NCI-H2196 (cell line): ENCODE measurements around the gene MUC22.
"Not testable (repeated sequence)": the region's sequence is repeated elsewhere in the genome, so short reads cannot be mapped to it uniquely, and the experiment has no call there.

Source experiments
- DNase-seq: peaks from one replicate; lab custom pipeline; 2025; ENCODE audit not compliant: unreplicated experiment; lab: John Stamatoyannopoulos, UW

The MUC22 gene

DNA sequence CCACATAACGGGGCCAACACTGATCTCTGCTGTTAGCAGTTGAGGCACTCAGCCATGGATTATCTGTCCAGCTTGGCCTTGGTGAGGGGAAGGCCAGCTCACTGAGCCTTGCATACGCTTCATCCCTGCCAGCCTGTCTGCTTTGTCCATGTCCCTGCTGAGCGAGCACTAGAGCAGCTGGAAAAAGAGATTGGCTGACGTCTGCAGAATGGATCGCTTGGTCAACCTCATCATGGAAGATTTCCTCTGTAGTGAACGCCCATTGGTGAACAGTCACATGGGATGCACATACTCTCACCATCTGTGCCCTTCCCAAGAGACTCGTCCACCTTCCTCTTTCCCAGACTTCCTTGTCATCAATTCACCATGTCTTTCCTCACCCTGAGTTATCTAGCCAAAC is 26.9 kb downstream of the MUC22 start:
- DNase-seq = no peak

DNA sequence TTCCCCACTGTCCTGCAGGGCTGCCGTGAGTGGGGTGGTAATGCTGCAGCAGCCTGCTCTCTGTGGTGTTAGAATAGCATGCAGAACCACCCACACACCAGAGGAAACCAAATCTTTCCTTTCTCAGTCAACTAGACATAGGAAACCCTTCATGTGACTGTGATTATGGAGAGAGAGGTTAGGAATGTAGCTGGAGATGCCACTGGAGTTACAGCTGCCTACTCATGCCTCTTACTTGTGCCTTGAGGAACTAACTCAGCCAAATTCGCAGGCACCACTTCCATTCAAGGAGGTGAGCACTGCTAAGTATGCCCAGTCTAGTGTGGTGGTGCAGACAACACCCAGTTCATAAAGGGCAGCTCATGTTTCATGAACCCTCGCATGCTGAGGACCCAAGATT is 27.4 kb downstream of the MUC22 start:
- no peak for DNase-seq

DNA sequence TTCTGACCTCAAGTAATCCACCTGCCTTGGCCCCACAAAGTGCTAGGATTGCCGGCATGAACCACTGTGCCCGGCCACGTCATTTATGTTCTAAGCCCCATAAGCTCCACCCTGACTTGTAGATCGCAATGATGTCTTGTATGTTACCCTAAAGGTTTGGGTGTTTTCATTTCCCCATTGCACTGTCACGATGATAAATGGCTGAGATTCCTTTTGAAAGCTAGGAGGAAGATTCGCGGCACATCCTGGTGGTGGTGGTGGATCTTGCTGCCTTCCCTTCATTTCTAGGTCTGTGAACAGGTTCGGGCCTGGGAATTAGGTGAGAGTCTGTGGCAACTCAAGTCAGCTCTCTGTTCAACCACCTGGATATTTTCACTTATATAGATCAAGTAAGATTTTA is 28.3 kb downstream of the MUC22 start:
- DNase-seq = no peak

DNA sequence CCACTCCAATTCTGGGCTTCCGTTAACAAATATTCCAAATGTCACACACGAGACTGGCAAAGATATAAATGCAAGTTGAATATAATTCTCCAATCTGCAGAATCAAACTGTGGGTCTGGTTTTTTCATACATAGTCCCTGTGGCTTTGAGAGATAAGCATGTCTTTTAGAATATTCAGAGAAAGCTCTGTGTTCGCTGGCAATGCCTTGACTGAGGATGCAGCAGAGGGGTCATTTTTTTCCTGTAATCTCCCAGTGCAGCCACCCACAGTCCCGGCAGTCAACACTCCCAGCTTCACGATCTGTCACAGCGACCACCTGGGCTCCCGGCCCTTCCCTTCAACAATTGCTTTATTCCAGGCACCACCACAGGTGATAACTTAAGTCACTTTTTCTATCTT is 30.5 kb downstream of the MUC22 start:
- no peak for DNase-seq

- DNase-seq = no peak
Observed at GRCh38 chr6:31041372-31041974, 31.2 kb downstream of the MUC22 start.

DNA sequence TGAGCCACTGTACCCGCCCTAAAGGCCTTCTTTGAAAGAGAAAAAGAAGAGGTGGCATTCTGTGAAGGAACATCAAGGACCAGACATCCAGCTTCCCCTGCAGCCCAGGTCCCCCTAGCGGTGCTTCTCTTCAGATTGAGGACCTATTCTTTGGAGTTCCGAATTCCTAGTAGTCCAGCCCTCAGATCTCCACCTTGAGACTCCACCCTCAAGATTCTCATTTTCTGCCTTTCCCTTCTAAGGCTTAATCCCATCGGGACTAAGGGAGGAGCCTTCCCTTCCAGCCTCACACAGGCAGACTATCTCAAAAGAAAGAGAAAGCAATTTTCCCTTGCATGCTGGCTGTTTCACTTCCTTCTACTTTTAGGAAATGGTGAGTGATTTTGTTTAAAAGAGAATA is 32.5 kb downstream of the MUC22 start:
- peak; percentile 17 for DNase-seq

DNA sequence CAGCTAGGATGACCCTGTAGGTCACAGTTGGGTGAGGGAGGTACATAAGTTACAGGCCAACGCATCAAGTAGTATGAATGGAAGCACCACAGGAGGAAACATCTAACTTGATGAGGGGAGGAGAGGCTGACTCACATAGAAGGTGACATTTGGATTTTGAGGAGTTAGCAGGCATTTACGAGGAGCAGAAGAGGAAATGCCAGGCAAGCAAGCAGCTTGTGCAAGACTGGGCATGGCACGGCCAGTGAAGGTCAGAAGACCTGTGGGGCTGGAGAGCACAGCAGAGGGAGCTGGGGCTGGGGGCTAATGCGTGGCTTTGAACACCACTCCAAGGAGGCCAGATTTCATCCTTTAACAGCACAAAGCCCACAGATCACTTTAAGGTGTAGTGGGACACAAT is 37.8 kb downstream of the MUC22 start:
- no peak for DNase-seq

- DNase-seq = no peak
Observed at GRCh38 chr6:31049518-31049917, 39.2 kb downstream of the MUC22 start.

DNA sequence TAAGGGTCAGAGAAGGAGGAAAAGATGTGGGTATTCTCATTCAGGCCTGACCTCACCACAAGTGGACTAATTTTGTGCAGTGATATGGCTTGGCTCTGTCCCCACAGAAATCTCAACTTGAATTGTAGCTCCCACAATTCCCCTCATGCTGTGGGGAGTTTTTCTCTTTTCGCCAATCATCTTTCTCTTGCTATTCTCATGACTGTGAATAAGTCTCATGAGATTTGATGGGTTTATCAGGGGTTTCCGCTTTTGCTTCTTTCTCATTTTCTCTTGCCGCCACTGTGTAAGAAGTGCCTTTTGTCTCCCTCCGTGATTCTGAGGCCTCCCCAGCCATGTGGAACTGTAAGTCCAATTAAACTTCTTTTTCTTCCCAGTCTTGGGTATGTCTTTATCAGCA is 42.9 kb downstream of the MUC22 start:
- not testable (repeated sequence) for DNase-seq

DNA sequence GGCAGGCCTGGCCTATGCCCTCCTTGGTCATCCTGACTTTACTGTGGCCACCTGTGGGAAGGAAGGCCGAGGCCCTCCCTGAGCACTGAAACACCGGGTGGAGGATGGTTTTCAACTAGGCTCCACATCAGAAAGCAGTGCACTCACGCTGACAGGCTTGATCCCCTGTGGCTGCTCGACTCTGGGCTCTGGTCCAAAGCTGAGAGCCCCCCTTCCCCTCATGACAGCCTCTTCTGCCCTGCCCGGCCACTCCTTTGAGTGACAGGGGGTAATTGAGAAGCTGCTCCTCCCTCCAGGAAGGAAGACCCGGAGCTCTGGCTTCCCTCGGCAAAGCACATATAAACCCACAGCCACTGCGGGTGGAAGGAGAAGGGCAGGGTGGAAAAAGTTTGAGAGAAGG is 43.6 kb downstream of the MUC22 start:
- no peak for DNase-seq

DNA sequence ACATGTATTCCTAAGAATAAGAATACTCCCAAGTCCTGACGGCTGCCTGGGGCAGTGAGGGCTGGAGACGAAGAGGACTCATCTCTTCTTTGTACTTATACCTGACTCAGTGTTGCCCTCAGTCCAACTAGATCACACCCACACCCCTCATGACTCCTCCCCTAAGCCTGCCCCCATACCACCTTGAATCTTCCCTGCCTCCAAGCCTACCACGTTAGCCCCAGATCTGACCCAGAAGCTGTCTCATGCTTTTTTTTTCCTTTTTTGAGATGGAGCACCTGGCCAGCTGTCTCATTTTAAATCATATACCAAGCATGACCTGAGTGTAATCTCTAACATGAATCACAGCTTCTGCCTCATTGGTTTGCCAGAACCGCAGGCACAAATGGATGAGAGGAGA is 45.2 kb downstream of the MUC22 start:
- no peak for DNase-seq

- no peak for DNase-seq
Observed at GRCh38 chr6:31057426-31058003, 47.2 kb downstream of the MUC22 start.

GRCh38 chr6:31058128-31058894 is 48.0 kb downstream of the MUC22 start:
- no peak for DNase-seq

DNA sequence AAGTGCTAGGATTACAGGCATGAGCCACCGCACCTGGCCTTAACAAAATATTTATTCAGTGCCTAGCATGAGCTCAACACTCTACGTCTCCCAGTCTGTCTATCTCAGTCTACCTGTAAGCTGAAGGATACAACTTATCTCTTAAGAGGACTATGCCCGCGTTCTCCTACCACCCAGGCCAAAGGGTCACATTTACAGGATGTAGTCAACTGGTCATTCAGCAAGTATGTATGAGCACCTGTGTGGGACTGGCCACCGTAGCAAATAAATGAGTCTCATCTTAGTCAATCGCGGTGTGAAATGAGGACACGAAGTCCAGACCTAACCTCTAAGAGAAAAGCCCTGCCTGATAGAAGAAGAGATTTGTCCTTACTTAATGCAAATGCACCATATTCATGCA is 49.9 kb downstream of the MUC22 start:
- no peak for DNase-seq

DNA sequence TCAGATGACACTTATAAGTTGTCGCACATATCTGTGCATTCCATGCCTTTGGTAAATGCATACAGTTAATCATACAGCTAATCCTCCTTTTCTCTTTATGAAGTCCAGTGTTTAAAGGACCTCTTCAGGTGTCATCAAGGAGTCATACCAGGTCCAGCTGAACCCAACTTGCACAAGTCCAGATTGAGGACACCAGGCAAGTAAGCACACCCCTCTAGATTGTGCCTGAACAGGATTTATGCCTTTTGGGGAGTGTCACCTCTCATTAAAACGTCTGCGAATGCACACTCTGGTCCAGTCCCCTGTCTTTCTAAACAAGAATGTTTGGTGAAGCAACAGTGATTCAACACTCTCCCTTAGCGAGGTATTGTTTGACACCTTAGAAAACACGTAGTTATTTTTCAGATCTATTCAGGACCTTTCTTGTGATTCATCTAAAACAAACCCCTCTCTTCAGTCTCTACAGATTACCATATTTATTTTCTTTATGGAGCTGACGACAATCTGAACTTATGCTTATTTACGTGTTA is 53.7 kb downstream of the MUC22 start:
- DNase-seq = no peak

GRCh38 chr6:31065556-31065955 is 55.3 kb downstream of the MUC22 start:
- no peak for DNase-seq

- not testable (repeated sequence) for DNase-seq
Observed at GRCh38 chr6:31067028-31067427, 56.8 kb downstream of the MUC22 start.

DNA sequence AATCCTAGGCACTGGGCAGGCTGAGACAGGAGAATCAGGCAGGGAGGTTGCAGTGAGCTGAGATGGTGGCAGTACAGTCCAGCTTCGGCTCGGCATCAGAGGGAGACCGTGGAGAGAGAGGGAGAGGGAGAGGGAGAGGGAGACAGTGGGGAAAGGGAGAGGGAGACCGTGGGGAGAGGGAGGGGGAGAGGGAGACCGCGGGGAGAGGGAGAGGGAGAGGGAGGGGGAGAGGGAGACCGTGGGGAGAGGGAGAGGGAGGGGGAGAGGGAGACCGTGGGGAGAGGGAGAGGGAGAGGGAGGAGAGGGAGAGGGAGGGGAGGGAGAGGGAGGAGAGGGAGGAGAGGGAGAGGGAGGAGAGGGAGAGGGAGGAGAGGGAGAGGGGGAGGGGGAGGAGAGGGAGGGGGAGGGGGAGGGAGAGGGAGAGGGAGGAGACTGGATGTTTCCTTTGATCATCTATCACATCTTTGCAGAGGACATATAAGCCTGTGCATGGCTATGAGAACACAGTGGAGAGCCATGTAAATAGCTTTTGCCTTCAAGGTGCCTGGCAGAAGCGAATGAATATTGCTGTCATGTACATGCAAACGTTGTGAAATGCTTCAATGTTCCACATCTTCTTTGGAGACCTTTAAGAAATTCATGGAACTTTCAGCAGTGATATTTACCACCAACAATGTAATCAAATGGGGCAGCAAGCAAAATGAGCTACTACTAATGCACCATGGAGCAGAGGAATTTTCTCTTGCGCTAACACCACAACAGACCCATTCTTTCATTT is 57.8 kb downstream of the MUC22 start:
- DNase-seq = not testable (repeated sequence)

DNA sequence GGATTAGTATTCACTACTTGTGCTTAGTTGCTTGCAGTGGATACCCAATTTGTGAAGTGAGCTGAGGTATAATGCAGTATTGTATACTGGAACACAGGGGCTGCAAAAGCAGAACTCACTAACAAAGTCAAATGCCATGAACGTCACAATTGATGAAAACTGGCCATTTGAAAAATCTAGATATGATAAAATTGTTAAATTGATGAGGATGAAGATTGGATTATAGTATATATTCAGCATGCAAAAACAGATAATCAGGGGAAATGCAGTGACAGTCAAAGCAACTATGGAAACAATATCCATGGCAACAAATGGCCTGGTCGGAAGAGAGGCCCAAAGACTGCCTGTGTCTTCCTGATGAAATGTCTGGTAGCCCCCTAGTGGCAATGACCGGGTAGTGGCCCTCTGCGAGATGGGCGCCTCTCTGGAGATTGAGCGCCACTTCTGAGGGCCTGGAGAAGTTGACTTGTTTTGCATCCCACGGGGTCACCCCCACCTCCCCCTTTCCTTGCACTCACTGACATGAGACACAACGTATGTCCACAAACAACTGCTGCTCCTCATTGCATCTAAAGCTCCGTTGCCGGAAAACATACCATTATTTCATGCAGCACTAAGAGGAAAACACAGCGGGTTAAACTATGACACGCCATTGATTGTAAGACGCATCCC is 58.5 kb downstream of the MUC22 start:
- DNase-seq = peak; percentile 88

DNA sequence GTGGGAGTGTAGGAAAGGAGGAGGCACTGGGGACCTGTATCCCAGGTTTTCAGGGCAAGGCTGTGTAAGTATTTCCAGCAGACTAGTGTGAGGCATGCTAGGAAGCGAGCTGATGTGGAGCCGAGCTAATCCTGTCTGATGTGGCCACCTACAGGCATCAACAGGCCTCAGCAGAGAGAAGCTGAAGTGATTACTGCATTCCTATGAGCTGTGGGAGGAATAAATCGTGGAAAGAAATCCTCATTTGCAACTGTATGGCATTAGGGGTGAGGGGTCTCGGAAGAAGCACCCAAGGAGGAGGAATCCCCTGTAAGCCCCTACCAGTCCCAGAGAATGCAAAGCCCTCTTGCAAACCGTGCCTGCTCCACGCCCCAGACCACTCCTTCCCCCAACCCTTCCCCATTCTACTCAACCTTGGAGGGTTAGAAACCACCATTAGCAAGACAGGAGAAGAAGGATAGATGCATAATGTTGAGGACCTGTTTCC is 60.5 kb downstream of the MUC22 start:
- DNase-seq = peak; percentile 24

GRCh38 chr6:31074401-31074800 is 64.1 kb downstream of the MUC22 start:
- DNase-seq = no peak
